Fibroblast of upper back skin (primary cell): ENCODE data around the gene BSG.

Source experiments
- DNase-seq: peaks from one replicate; pipeline ENCODE4 v3.0.0-alpha.2; 2013

The BSG gene

GRCh38 chr19:540867-541637, 31.3 kb upstream of the BSG start:
- DNase-seq = no peak

- no peak for DNase-seq
Measured at GRCh38 chr19:541699-542098, 30.7 kb upstream of the BSG start.

GRCh38 chr19:542173-542866, 30.1 kb upstream of the BSG start:
- DNase-seq = no peak

- DNase-seq = no peak
Measured at GRCh38 chr19:543910-544608, 28.3 kb upstream of the BSG start, which contains the start of gene GZMM. TSS of gene GZMM (plus strand) at chr19:544053. CDS start at chr19:544072, 19 bp downstream.

GRCh38 chr19:547117-547516, 25.3 kb upstream of the BSG start:
- no peak for DNase-seq

- no peak for DNase-seq
Measured at GRCh38 chr19:547836-548720, 24.3 kb upstream of the BSG start.

- no peak for DNase-seq
Measured at GRCh38 chr19:548886-549830, 23.2 kb upstream of the BSG start.

GRCh38 chr19:554817-555216, 17.6 kb upstream of the BSG start:
- DNase-seq = no peak

- DNase-seq = no peak
Measured at GRCh38 chr19:555474-555808, 17.0 kb upstream of the BSG start.

GRCh38 chr19:556611-557382, 15.6 kb upstream of the BSG start:
- DNase-seq = no peak

GRCh38 chr19:558770-559439, 13.5 kb upstream of the BSG start:
- DNase-seq = no peak

GRCh38 chr19:560121-560520, 12.3 kb upstream of the BSG start:
- DNase-seq = no peak

GRCh38 chr19:566403-566802, 6.0 kb upstream of the BSG start:
- DNase-seq = peak; percentile 51

- DNase-seq = no peak
Measured at GRCh38 chr19:566844-567243, 5.6 kb upstream of the BSG start.

GRCh38 chr19:567296-567900, 5.0 kb upstream of the BSG start:
- DNase-seq = no peak

GRCh38 chr19:570251-570686, 2.1 kb upstream of the BSG start:
- DNase-seq = no peak

- DNase-seq = no peak
Measured at GRCh38 chr19:570937-571565, 1.3 kb upstream of the BSG start.

GRCh38 chr19:571566-571974, 826 bp upstream of the BSG start:
- no peak for DNase-seq
